Activated T-helper 17 cell treated with anti-CD3 and anti-CD28 coated beads, Interleukin-2, amount 50 U/mL, for 72 hours (primary cell): ENCODE measurements around the gene PDE3A. TPM values are rescaled to one million over a fixed set of nuclear protein-coding genes. Genes with fewer than 3 reads are reported as not detected.

Experiments used
- ATAC-seq: fragments of 150-1000 bp; cut with Tn5 transposase; replicated peaks from 2 replicates; pipeline ENCODE4 v1.10.0; 2021; ENCODE audit warnings: mild to moderate bottlenecking, moderate library complexity
- H3K27ac Mint-ChIP-seq: one replicate; pipeline ENCODE4 v1.8.0; 2022; ENCODE audit warnings: mixed read lengths
- H3K27me3 Mint-ChIP-seq: one replicate; pipeline ENCODE4 v1.8.0; 2022; ENCODE audit warnings: mixed read lengths
- H3K36me3 Mint-ChIP-seq: one replicate; pipeline ENCODE4 v1.8.0; 2022; ENCODE audit warnings: low read depth, mild to moderate bottlenecking, mixed read lengths
- H3K4me1 Mint-ChIP-seq: one replicate; pipeline ENCODE4 v1.8.0; 2022; ENCODE audit warnings: mixed read lengths
- H3K4me3 Mint-ChIP-seq: one replicate; pipeline ENCODE4 v1.8.0; 2022; ENCODE audit warnings: mild to moderate bottlenecking, mixed read lengths
- H3K9me3 Mint-ChIP-seq: one replicate; pipeline ENCODE4 v1.8.0; 2022; ENCODE audit warnings: mixed read lengths
- total RNA-seq, 2 donors: library from RNA; stranded (reverse); gene quantifications; one replicate each; pipeline ENCODE4 v1.2.3, GENCODE V29; 2022

The PDE3A gene
- total RNA-seq, 2 donors from 2014 or later: not detected

GRCh38 chr12:20392339-20392738 is 24.0 kb downstream of the PDE3A start:
- no peak for ATAC-seq
- Mint-ChIP-seq H3K9me3 (no peaks in the 10 kb centered on the region), H3K4me3 (no peak overlapping the region), H3K36me3 (no peaks in the 10 kb centered on the region), H3K27ac (no peak overlapping the region), H3K27me3 (no peaks in the 10 kb centered on the region), H3K4me1 (no peaks in the 10 kb centered on the region)

- H3K9me3 Mint-ChIP-seq: no peaks in the 10 kb centered on the region
- no peak for ATAC-seq
- no peak overlapping the region for H3K27ac Mint-ChIP-seq
- no peaks in the 10 kb centered on the region for H3K4me1 Mint-ChIP-seq
- H3K36me3 Mint-ChIP-seq: no peaks in the 10 kb centered on the region
- H3K4me3 Mint-ChIP-seq: no peak overlapping the region
- H3K27me3 Mint-ChIP-seq: no peaks in the 10 kb centered on the region
Observed at GRCh38 chr12:20393707-20394106, 25.4 kb downstream of the PDE3A start.

- Mint-ChIP-seq H3K4me3 (no peak overlapping the region), H3K27me3 (no peaks in the 10 kb centered on the region), H3K9me3 (no peaks in the 10 kb centered on the region), H3K27ac (no peak overlapping the region), H3K36me3 (no peaks in the 10 kb centered on the region), H3K4me1 (no peaks in the 10 kb centered on the region)
- ATAC-seq: no peak
Observed at GRCh38 chr12:20395791-20396550, 27.6 kb downstream of the PDE3A start.

GRCh38 chr12:20398686-20399085 is 30.3 kb downstream of the PDE3A start:
- Mint-ChIP-seq H3K9me3 (no peaks in the 10 kb centered on the region), H3K36me3 (no peaks in the 10 kb centered on the region), H3K27ac (no peak overlapping the region), H3K4me1 (no peaks in the 10 kb centered on the region), H3K4me3 (no peak overlapping the region), H3K27me3 (no peaks in the 10 kb centered on the region)
- ATAC-seq: no peak

- no peaks in the 10 kb centered on the region for H3K9me3 Mint-ChIP-seq
Observed at GRCh38 chr12:20400003-20400402, 31.7 kb downstream of the PDE3A start.

GRCh38 chr12:20403230-20403629 is 34.9 kb downstream of the PDE3A start:
- Mint-ChIP-seq H3K27ac (no peak overlapping the region), H3K4me3 (no peak overlapping the region), H3K4me1 (no peaks in the 10 kb centered on the region), H3K27me3 (peaks cover 9% of the 10 kb centered on the region), H3K9me3 (no peaks in the 10 kb centered on the region), H3K36me3 (no peaks in the 10 kb centered on the region)
- ATAC-seq: no peak

More at GRCh38 chr12:20400003-20400402, 31.7 kb downstream of the PDE3A start:
- Mint-ChIP-seq H3K36me3 (no peaks in the 10 kb centered on the region), H3K4me3 (no peak overlapping the region), H3K4me1 (no peaks in the 10 kb centered on the region), H3K27ac (no peak overlapping the region), H3K27me3 (peaks cover 3% of the 10 kb centered on the region)
- no peak for ATAC-seq

GRCh38 chr12:20404576-20405346 is 36.4 kb downstream of the PDE3A start:
- H3K9me3 Mint-ChIP-seq: no peaks in the 10 kb centered on the region
- no peaks in the 10 kb centered on the region for H3K36me3 Mint-ChIP-seq
- no peak overlapping the region for H3K4me3 Mint-ChIP-seq
- ATAC-seq: no peak
- H3K27ac Mint-ChIP-seq: no peak overlapping the region
- peaks cover 9% of the 10 kb centered on the region for H3K27me3 Mint-ChIP-seq
- H3K4me1 Mint-ChIP-seq: no peaks in the 10 kb centered on the region

GRCh38 chr12:20409607-20410377 is 41.5 kb downstream of the PDE3A start:
- Mint-ChIP-seq H3K4me3 (no peak overlapping the region), H3K27ac (no peak overlapping the region), H3K36me3 (no peaks in the 10 kb centered on the region), H3K4me1 (no peaks in the 10 kb centered on the region), H3K9me3 (no peaks in the 10 kb centered on the region), H3K27me3 (peaks cover 12% of the 10 kb centered on the region)
- no peak for ATAC-seq

- no peak for ATAC-seq
- Mint-ChIP-seq H3K9me3 (no peaks in the 10 kb centered on the region), H3K27me3 (peaks cover 8% of the 10 kb centered on the region), H3K27ac (no peak overlapping the region), H3K4me3 (no peak overlapping the region), H3K4me1 (no peaks in the 10 kb centered on the region), H3K36me3 (no peaks in the 10 kb centered on the region)
Observed at GRCh38 chr12:20410734-20411133, 42.4 kb downstream of the PDE3A start.

- Mint-ChIP-seq H3K27ac (no peak overlapping the region), H3K27me3 (peaks cover 6% of the 10 kb centered on the region), H3K36me3 (no peaks in the 10 kb centered on the region), H3K9me3 (no peaks in the 10 kb centered on the region), H3K4me1 (no peaks in the 10 kb centered on the region), H3K4me3 (no peak overlapping the region)
- ATAC-seq: no peak
Observed at GRCh38 chr12:20411345-20411744, 43.0 kb downstream of the PDE3A start.

- Mint-ChIP-seq H3K4me1 (no peaks in the 10 kb centered on the region), H3K4me3 (no peak overlapping the region), H3K9me3 (no peaks in the 10 kb centered on the region), H3K27ac (no peak overlapping the region), H3K36me3 (no peaks in the 10 kb centered on the region), H3K27me3 (peaks cover 6% of the 10 kb centered on the region)
- no peak for ATAC-seq
Observed at GRCh38 chr12:20415028-20415427, 46.7 kb downstream of the PDE3A start.

- Mint-ChIP-seq H3K9me3 (no peaks in the 10 kb centered on the region), H3K4me1 (no peaks in the 10 kb centered on the region), H3K27me3 (peaks cover 6% of the 10 kb centered on the region), H3K36me3 (no peaks in the 10 kb centered on the region), H3K27ac (no peak overlapping the region), H3K4me3 (no peak overlapping the region)
- no peak for ATAC-seq
Observed at GRCh38 chr12:20415641-20416040, 47.3 kb downstream of the PDE3A start.

- Mint-ChIP-seq H3K4me3 (no peak overlapping the region), H3K27me3 (no peaks in the 10 kb centered on the region), H3K27ac (no peak overlapping the region), H3K4me1 (no peaks in the 10 kb centered on the region), H3K9me3 (no peaks in the 10 kb centered on the region), H3K36me3 (no peaks in the 10 kb centered on the region)
- no peak for ATAC-seq
Observed at GRCh38 chr12:20420557-20420956, 52.2 kb downstream of the PDE3A start.

- Mint-ChIP-seq H3K27ac (no peak overlapping the region), H3K36me3 (no peaks in the 10 kb centered on the region), H3K9me3 (no peaks in the 10 kb centered on the region), H3K4me1 (no peaks in the 10 kb centered on the region), H3K4me3 (no peak overlapping the region), H3K27me3 (no peaks in the 10 kb centered on the region)
- no peak for ATAC-seq
Observed at GRCh38 chr12:20421421-20421820, 53.1 kb downstream of the PDE3A start.
